ENCODE measurements around the gene HNRNPL. TPM values are rescaled to one million over a fixed set of nuclear protein-coding genes. Genes with fewer than 3 reads are reported as not detected.
A peak's percentile ranks its signal among the peaks of the same experiment; 100 is the strongest.

HNRNPL gene
- polyA plus RNA-seq, 2 of the 4 experiments (the other 2 are of a cell fraction) = 380 to 487 TPM

DNA sequence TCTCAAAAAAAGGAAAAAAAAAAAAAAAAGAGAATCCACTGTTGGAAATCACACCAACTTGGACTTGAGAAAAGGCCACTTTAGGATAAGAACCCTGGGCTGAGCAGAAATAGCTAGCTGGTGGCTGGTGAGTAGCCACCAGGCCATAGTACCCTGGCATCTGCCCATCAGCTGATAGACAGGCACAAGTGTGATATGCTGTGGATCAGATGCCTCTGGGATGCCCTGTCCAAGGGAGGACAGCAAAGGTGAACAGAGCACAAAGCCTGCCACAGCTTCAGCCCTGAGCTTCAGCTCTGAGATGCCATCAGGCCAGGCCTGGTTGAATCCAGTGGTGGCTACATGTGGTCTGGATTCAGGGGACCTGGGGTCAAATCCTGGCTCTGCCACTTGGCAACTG lies 40.9 kb upstream of the HNRNPL start:
- ChIA-PET POLR2A (interaction anchor here (0.6 kb wide), 1 partner anchor 48 kb away, joined by 3 read pairs; no protein-coding TSS in a partner anchor), CTCF (interaction anchor here (0.6 to 31.8 kb wide), 5 partner anchors 22 to 488 kb away, joined by 3 to 652 read pairs (median 7); partner anchors contain the start of genes FAM98C and RINL)
- Histone ChIP-seq H3K4me3 (no peak overlapping the region), H3K4me2 (no peak overlapping the region), H3K4me1 (no peaks in the 10 kb centered on the region), H3K9me3 (no peaks in the 10 kb centered on the region), H3K27ac (no peak overlapping the region)
- DNase-seq (ENCODE audit: low read depth in 1 of 2, low spot score in 1 of 2) (no peak), ATAC-seq (no peak), FAIRE-seq (peak; percentile 76)
- TF ChIP-seq SMC3 (IDR thresholded peaks at IDR 0.05) (no peak), CBX2 (IDR thresholded peaks at IDR 0.05; ENCODE audit: borderline replicate concordance, low read depth) (no peak), HOXB5 (CRISPR knock-in tag; IDR thresholded peaks at IDR 0.05) (no peak), HDAC2 (IDR thresholded peaks at IDR 0.05) (no peak), ZSCAN20 (CRISPR knock-in tag; IDR thresholded peaks at IDR 0.05) (no peak), BHLHE40 (IDR thresholded peaks at IDR 0.05; ENCODE audit: low read depth, low read length) (no peak), MAZ (IDR thresholded peaks at IDR 0.05; ENCODE audit: borderline replicate concordance, low read depth, low read length) (no peak)
- TF ChIP-seq, protein P1, sequence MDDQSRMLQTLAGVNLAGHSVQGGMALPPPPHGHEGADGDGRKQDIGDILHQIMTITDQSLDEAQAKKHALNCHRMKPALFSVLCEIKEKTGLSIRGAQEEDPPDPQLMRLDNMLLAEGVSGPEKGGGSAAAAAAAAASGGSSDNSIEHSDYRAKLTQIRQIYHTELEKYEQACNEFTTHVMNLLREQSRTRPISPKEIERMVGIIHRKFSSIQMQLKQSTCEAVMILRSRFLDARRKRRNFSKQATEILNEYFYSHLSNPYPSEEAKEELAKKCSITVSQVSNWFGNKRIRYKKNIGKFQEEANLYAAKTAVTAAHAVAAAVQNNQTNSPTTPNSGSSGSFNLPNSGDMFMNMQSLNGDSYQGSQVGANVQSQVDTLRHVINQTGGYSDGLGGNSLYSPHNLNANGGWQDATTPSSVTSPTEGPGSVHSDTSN (IDR thresholded peaks at IDR 0.05) = no peak

- ChIA-PET CTCF (interaction anchor here (0.5 to 31.8 kb wide), 9 partner anchors 22 to 487 kb away, joined by 3 to 652 read pairs (median 5); partner anchors contain the start of genes FAM98C and RINL), POLR2A (no interaction called here)
- no peak overlapping the region for H3K4me2 ChIP-seq
- ATAC-seq (no peak), DNase-seq (ENCODE audit: low read depth in 1 of 2, low spot score in 1 of 2) (no peak), FAIRE-seq (no peak)
- no peak for TF ChIP-seq ZC3H11A (IDR thresholded peaks at IDR 0.05)
- TF ChIP-seq HOXB5 (CRISPR knock-in tag; IDR thresholded peaks at IDR 0.05) = no peak
- TF ChIP-seq NPAS2 (CRISPR knock-in tag; IDR thresholded peaks at IDR 0.05; ENCODE audit: borderline replicate concordance) = no peak
- no peak for TF ChIP-seq HES2 (IDR thresholded peaks at IDR 0.05)
- TF ChIP-seq ESRRA (IDR thresholded peaks at IDR 0.05; ENCODE audit: borderline replicate concordance, low read length) = no peak
- TF ChIP-seq REST (IDR thresholded peaks at IDR 0.05) = no peak
- TF ChIP-seq KDM1A (IDR thresholded peaks at IDR 0.05; ENCODE audit: low read depth) = no peak
- no peak for TF ChIP-seq HMGXB4 (CRISPR knock-in tag; IDR thresholded peaks at IDR 0.05; ENCODE audit: borderline replicate concordance)
- TF ChIP-seq RNF2 (IDR thresholded peaks at IDR 0.05; ENCODE audit: borderline replicate concordance, low read depth) = no peak
- TF ChIP-seq MAFK (IDR thresholded peaks at IDR 0.05; ENCODE audit: partially characterized antibody) = no peak
- TF ChIP-seq RARB (CRISPR knock-in tag; IDR thresholded peaks at IDR 0.05) = no peak
- no peak for TF ChIP-seq POLR2A (IDR thresholded peaks at IDR 0.05; ENCODE audit: low read length)
- TF ChIP-seq FOSB (CRISPR knock-in tag; IDR thresholded peaks at IDR 0.05) = no peak
- no peak for TF ChIP-seq JUNB (IDR thresholded peaks at IDR 0.05)
- no peak for TF ChIP-seq EP300 (IDR thresholded peaks at IDR 0.05)
- no peak for TF ChIP-seq GATA3 (IDR thresholded peaks at IDR 0.05; ENCODE audit: borderline replicate concordance)
- TF ChIP-seq, protein P2, sequence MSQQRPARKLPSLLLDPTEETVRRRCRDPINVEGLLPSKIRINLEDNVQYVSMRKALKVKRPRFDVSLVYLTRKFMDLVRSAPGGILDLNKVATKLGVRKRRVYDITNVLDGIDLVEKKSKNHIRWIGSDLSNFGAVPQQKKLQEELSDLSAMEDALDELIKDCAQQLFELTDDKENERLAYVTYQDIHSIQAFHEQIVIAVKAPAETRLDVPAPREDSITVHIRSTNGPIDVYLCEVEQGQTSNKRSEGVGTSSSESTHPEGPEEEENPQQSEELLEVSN (IDR thresholded peaks at IDR 0.05; ENCODE audit: borderline replicate concordance, low read depth) = no peak
- no peak for TF ChIP-seq MYC (IDR thresholded peaks at IDR 0.05; ENCODE audit: borderline replicate concordance, low read length)
- TF ChIP-seq HOXB13 (CRISPR knock-in tag; IDR thresholded peaks at IDR 0.05; ENCODE audit: low read depth) = no peak
- no peak for TF ChIP-seq CHD2 (IDR thresholded peaks at IDR 0.05; ENCODE audit: low read length, partially characterized antibody)
- no peak overlapping the region for H3K4me3 ChIP-seq
- H3K9me3 ChIP-seq = no peaks in the 10 kb centered on the region
- 83% methylated on average over 8 of the region's 8 CpGs for WGBS (ENCODE audit: missing lambda C conversion rate)
- H3K27ac ChIP-seq = no peak overlapping the region
- H3K4me1 ChIP-seq = no peaks in the 10 kb centered on the region
Measured at GRCh38 chr19:38889803-38890202, 40.0 kb upstream of the HNRNPL start.

Measured in A549 (cell line).